ENCODE results near the gene FBRS.

DNA sequence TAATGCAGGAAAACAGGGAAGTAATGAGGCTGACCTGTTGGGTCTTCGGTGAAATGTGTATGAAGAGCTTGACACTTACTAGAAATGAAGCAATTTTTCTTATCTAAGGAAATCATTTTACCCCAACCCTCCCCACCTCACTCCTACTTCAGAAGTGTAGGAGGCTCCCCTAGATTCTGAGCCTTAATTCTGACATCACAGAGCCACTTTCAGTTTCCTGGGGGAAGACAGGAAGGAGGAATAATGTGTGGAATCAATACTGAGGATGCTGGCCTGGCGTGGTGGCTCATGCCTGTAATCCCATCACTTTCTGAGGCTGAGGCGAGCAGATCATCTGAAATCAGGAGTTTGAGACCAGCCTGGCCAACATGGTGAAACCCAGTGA, 20.3 kb downstream of the FBRS start:
- TF ChIP-seq, protein P1, sequence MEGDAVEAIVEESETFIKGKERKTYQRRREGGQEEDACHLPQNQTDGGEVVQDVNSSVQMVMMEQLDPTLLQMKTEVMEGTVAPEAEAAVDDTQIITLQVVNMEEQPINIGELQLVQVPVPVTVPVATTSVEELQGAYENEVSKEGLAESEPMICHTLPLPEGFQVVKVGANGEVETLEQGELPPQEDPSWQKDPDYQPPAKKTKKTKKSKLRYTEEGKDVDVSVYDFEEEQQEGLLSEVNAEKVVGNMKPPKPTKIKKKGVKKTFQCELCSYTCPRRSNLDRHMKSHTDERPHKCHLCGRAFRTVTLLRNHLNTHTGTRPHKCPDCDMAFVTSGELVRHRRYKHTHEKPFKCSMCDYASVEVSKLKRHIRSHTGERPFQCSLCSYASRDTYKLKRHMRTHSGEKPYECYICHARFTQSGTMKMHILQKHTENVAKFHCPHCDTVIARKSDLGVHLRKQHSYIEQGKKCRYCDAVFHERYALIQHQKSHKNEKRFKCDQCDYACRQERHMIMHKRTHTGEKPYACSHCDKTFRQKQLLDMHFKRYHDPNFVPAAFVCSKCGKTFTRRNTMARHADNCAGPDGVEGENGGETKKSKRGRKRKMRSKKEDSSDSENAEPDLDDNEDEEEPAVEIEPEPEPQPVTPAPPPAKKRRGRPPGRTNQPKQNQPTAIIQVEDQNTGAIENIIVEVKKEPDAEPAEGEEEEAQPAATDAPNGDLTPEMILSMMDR (conservative IDR thresholded peaks at IDR 0.05; ENCODE audit: low read length), result no peak
- TF ChIP-seq EZH2phosphoT487 (IDR thresholded peaks at IDR 0.05; ENCODE audit: borderline replicate concordance, low read depth, low read length), result no peak
